ENCODE data around the gene KLHL18.

KLHL18 gene

GRCh38 chr3:47394881-47395280, 112.1 kb downstream of the KLHL18 start:
- no peak for DNase-seq (ENCODE audit: low read depth in 2 of 2)

All from stimulated activated CD8-positive, alpha-beta memory T cell treated with anti-CD3 and anti-CD28 coated beads, Interleukin-15, amount 100 ng/mL, for 4 hours (primary cell).